Cardiac fibroblast (primary cell): Measurements from ENCODE around the gene RNASE12.
"Not testable (repeated sequence)": the region's sequence is repeated elsewhere in the genome, so short reads cannot be mapped to it uniquely, and the experiment has no call there.

Source experiments
- DNase-seq, 2 donors: peaks; one replicate each; pipeline versions ENCODE4 v3.0.0 to v3.0.0-alpha.2; 2010; ENCODE audit warnings: low read depth in 2 of 2
- H3K4me3 ChIP-seq, 2 donors: replicated peaks in 1 of 2; 1 replicate in 1 of 2; 2 replicates in 1 of 2; pipeline ENCODE4 v1.5.1; 2011; ENCODE audit warnings: low read depth in 2 of 2, low read length in 2 of 2, mild to moderate bottlenecking in 2 of 2, moderate library complexity in 1 of 2
- CTCF ChIP-seq: IDR thresholded peaks from one replicate; pipeline ENCODE4 v1.5.1; 2011; ENCODE audit warnings: low read depth, mild to moderate bottlenecking, low read length, inconsistent platforms

Gene RNASE12

GRCh38 chr14:20597108-20597507 lies 5.9 kb upstream of the RNASE12 start:
- no peak for DNase-seq
- H3K4me3 ChIP-seq = no peak overlapping the region
- TF ChIP-seq CTCF = no peak

- H3K4me3 ChIP-seq, DNase-seq: not testable (repeated sequence)
These were observed 4.5 kb upstream of the RNASE12 start for GRCh38 chr14:20595726-20596125.

- DNase-seq = no peak
- TF ChIP-seq CTCF = no peak
- no peak overlapping the region for H3K4me3 ChIP-seq
These were observed 1.4 kb upstream of the RNASE12 start for GRCh38 chr14:20592574-20592973.

- no peak within 1 kb of the TSS for H3K4me3 ChIP-seq
- DNase-seq = no peak
- no peak for TF ChIP-seq CTCF
These were observed 3.6 kb downstream of the RNASE12 start, which contains the start of gene RNASE11 for GRCh38 chr14:20587489-20588154. Gene RNASE11 (minus strand): TSS chr14:20588001.

GRCh38 chr14:20583908-20584307 lies 7.3 kb downstream of the RNASE12 start:
- no peak overlapping the region for H3K4me3 ChIP-seq
- no peak for TF ChIP-seq CTCF
- no peak for DNase-seq

DNA sequence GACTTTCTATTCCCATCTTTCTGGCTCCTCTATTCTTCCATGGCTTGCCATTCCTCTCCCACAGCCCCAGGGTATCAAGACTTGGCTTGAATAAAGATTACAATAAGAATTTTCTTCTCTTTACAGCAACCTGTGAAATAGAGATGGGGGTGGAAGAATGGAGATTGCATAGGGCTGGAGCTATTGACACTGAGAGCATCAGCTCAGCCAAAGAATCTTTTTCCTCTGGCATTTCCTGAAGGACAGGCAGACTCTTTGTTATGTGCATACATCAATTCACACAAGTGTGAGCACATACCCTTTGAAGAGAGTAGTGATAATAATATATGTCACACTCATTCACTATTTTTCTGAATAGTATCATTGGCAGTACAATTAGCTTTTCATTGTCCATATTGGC lies 8.0 kb downstream of the RNASE12 start:
- no peak for DNase-seq
- TF ChIP-seq CTCF = no peak
- no peak overlapping the region for H3K4me3 ChIP-seq

- TF ChIP-seq CTCF = no peak
- DNase-seq = no peak
These were observed 10.9 kb downstream of the RNASE12 start for GRCh38 chr14:20580242-20580641.

More at GRCh38 chr14:20580242-20580641, 10.9 kb downstream of the RNASE12 start:
- H3K4me3 ChIP-seq = no peak overlapping the region
